ENCODE measurements around the gene TOR4A. TPM values are rescaled to one million over a fixed set of nuclear protein-coding genes. Genes with fewer than 3 reads are reported as not detected.

The TOR4A gene
- total RNA-seq, 2 experiments from 2014 or later, result 11.7 to 22.3 TPM

DNA sequence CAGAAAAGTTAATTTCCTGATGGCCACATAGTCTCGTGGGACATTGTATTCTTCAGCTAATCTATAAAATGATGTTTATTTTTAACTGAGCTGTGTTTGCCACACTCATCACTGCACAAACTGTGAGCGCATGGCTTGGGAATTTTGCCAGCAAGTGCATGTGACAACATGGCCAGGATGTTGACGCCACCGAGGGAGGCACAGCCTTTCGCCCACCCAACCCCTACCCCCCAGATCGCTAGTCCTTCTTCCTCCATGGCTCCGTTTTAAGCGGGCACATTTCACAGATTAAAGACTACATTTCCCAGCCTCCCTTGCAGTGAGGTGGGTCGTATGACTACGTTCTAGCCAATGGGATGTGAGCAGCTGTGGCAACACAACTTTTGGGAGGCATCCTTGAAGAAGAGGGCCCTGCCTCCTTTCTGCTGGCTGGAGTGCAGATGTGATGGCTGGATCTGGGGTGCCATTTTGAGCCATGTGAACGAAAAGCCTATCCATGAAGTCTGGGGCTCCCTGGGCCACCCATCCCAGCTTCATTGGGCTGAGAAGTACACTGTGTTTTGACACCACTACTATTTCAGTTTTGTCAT lies 16.7 kb downstream of the TOR4A start:
- DNase-seq (ENCODE audit: low spot score), result peak; percentile 67
- CTCF ChIA-PET (ENCODE audit: unreplicated experiment), result no interaction called here
- H3K9me2 ChIP-seq (ENCODE audit: insufficient read depth, low read length), result no peaks in the 10 kb centered on the region
- POLR2A ChIA-PET, result no interaction called here
- BruUV-seq (replicated peaks), result no TSS peak
- no peak overlapping the region for H3K4me2 ChIP-seq (ENCODE audit: low read length)
- no peaks in the 10 kb centered on the region for H3K36me3 ChIP-seq (ENCODE audit: insufficient read depth, low read length)
- H2AFZ ChIP-seq (ENCODE audit: low read length), result no peak overlapping the region
- no peak for TF ChIP-seq EZH2phosphoT487 (IDR thresholded peaks at IDR 0.05; ENCODE audit: borderline replicate concordance, low read depth, low read length)
- TF ChIP-seq, protein P1, sequence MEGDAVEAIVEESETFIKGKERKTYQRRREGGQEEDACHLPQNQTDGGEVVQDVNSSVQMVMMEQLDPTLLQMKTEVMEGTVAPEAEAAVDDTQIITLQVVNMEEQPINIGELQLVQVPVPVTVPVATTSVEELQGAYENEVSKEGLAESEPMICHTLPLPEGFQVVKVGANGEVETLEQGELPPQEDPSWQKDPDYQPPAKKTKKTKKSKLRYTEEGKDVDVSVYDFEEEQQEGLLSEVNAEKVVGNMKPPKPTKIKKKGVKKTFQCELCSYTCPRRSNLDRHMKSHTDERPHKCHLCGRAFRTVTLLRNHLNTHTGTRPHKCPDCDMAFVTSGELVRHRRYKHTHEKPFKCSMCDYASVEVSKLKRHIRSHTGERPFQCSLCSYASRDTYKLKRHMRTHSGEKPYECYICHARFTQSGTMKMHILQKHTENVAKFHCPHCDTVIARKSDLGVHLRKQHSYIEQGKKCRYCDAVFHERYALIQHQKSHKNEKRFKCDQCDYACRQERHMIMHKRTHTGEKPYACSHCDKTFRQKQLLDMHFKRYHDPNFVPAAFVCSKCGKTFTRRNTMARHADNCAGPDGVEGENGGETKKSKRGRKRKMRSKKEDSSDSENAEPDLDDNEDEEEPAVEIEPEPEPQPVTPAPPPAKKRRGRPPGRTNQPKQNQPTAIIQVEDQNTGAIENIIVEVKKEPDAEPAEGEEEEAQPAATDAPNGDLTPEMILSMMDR (conservative IDR thresholded peaks at IDR 0.05; ENCODE audit: low read length), result peak; percentile 51; the same call in 1 of the 2 replicates
- no peaks in the 10 kb centered on the region; the same call in 1 of the 2 replicates for H3K9me3 ChIP-seq (ENCODE audit: low read length)
- no peak overlapping the region for H3K27ac ChIP-seq (ENCODE audit: low read depth, low read length, poor library complexity, severe bottlenecking)
- H3K4me3 ChIP-seq (ENCODE audit: low read depth, low read length, poor library complexity, severe bottlenecking), result no peak overlapping the region
- intact Hi-C loops (cut with micrococcal nuclease; ENCODE audit: unreplicated experiment), result no loop called here
- H3K79me2 ChIP-seq (ENCODE audit: insufficient read depth, low read depth, low read length), result no peaks in the 10 kb centered on the region
- H4K20me1 ChIP-seq (ENCODE audit: insufficient read depth, low read length), result no peaks in the 10 kb centered on the region
- peaks cover 22% of the 10 kb centered on the region for H3K4me1 ChIP-seq (ENCODE audit: insufficient read depth, low read length, poor library complexity, severe bottlenecking)

DNA sequence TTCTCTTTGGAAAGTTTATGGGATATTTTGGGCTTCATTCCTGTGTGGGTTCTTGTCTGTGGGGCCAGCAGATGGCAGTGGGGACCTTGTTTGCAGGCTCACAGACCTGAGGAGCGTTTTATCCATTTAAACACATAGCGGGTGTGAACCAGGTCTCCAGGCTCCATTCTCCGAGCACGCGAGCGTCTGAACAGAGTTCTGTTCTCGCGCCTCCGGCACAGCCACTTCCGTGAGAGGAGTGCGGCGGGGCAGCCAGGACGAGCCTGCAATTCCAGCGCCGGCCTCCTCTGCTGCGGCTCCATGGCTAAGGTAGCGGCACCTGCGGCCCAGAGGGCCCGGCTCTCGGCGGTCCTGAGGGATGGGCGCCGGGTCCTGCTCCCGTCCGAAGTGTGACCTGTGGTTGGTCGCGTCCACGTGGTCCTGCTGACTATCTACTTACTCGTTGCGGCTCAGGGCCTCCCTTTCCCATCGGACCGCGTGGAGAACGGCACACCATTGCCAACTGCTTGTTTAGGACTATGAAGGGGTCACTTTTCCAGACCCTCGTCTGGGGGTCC lies 17.2 kb downstream of the TOR4A start:
- Histone ChIP-seq H3K4me1 (ENCODE audit: insufficient read depth, low read length, poor library complexity, severe bottlenecking) (peaks cover 25% of the 10 kb centered on the region), H3K36me3 (ENCODE audit: insufficient read depth, low read length) (no peaks in the 10 kb centered on the region), H3K4me3 (ENCODE audit: low read depth, low read length, poor library complexity, severe bottlenecking) (no peak overlapping the region), H3K79me2 (ENCODE audit: insufficient read depth, low read depth, low read length) (no peaks in the 10 kb centered on the region), H3K4me2 (ENCODE audit: low read length) (peak overlapping the region; percentile 46; the same call in 1 of the 2 replicates), H3K9me3 (ENCODE audit: low read length) (no peaks in the 10 kb centered on the region; the same call in 1 of the 2 replicates), H3K9me2 (ENCODE audit: insufficient read depth, low read length) (no peaks in the 10 kb centered on the region), H3K27ac (ENCODE audit: low read depth, low read length, poor library complexity, severe bottlenecking) (no peak overlapping the region), H2AFZ (ENCODE audit: low read length) (no peak overlapping the region), H4K20me1 (ENCODE audit: insufficient read depth, low read length) (no peaks in the 10 kb centered on the region)
- ChIA-PET CTCF (ENCODE audit: unreplicated experiment) (no interaction called here), POLR2A (no interaction called here)
- TF ChIP-seq, protein P1 (conservative IDR thresholded peaks at IDR 0.05; ENCODE audit: low read length), result no peak; the same call in 1 of the 2 replicates
- TF ChIP-seq EZH2phosphoT487 (IDR thresholded peaks at IDR 0.05; ENCODE audit: borderline replicate concordance, low read depth, low read length), result no peak
- intact Hi-C loops (cut with micrococcal nuclease; ENCODE audit: unreplicated experiment), result no loop called here
- no peak for DNase-seq (ENCODE audit: low spot score)
- no TSS peak for BruUV-seq (replicated peaks)

DNA sequence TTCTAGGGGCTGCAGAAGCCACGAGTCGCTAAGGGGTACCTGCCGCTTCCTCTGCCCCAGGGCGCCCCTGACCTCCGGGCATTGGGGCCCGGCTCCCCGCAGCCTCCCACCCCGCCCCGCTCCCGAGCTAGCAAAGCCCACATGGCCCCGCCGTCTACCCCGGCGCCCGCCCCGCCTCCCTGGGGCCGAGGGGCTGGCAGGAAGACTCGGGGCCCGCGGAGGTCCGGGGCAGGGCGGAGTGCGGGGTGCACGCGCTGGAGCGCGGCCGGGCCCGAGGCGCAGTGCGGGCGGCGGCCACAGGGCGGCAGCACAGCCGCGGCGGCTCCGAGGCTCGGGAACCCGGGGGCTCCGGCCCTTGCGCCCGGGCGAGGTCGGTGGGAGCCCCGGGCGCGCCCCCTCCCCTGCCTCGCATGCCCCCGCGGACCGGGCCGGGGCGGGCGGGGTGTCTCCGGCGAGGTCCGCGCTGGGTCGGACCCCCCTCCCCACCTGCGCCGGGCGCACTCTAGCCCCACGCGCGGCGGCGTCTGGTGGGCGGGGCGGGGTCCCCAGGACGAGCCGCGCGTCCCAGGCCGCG lies 17.8 kb downstream of the TOR4A start:
- TF ChIP-seq EZH2phosphoT487 (IDR thresholded peaks at IDR 0.05; ENCODE audit: borderline replicate concordance, low read depth, low read length), result no peak
- TF ChIP-seq, protein P1 (conservative IDR thresholded peaks at IDR 0.05; ENCODE audit: low read length), result peak; percentile 60
- peak; percentile 61 for DNase-seq (ENCODE audit: low spot score)
- no peaks in the 10 kb centered on the region for H3K36me3 ChIP-seq (ENCODE audit: insufficient read depth, low read length)
- CTCF ChIA-PET (ENCODE audit: unreplicated experiment), result no interaction called here
- H2AFZ ChIP-seq (ENCODE audit: low read length), result no peak overlapping the region
- H3K4me3 ChIP-seq (ENCODE audit: low read depth, low read length, poor library complexity, severe bottlenecking), result peak overlapping the region; percentile 55
- H3K9me3 ChIP-seq (ENCODE audit: low read length), result no peaks in the 10 kb centered on the region; the same call in 1 of the 2 replicates
- no TSS peak for BruUV-seq (replicated peaks)
- no peaks in the 10 kb centered on the region for H3K9me2 ChIP-seq (ENCODE audit: insufficient read depth, low read length)
- POLR2A ChIA-PET, result no interaction called here
- no peaks in the 10 kb centered on the region for H4K20me1 ChIP-seq (ENCODE audit: insufficient read depth, low read length)
- intact Hi-C loops (cut with micrococcal nuclease; ENCODE audit: unreplicated experiment), result no loop called here
- H3K4me1 ChIP-seq (ENCODE audit: insufficient read depth, low read length, poor library complexity, severe bottlenecking), result peaks cover 30% of the 10 kb centered on the region
- no peaks in the 10 kb centered on the region for H3K79me2 ChIP-seq (ENCODE audit: insufficient read depth, low read depth, low read length)
- peak overlapping the region; percentile 46; the same call in 1 of the 2 replicates for H3K4me2 ChIP-seq (ENCODE audit: low read length)
- H3K27ac ChIP-seq (ENCODE audit: low read depth, low read length, poor library complexity, severe bottlenecking), result no peak overlapping the region
